22Rv1 (cell line): Measurements from ENCODE around the gene ROR1.

Experiments used
- H3K27ac ChIP-seq: fragments of 450-650 bp; 2 replicates; pipeline ENCODE4 v1.5.1; 2017
- CTCF ChIP-seq: fragments of 450-650 bp; IDR thresholded peaks from 2 replicates; pipeline ENCODE4 v1.5.1; 2017; ENCODE audit warnings: mild to moderate bottlenecking
- ZFX ChIP-seq: fragments of 450-650 bp; IDR thresholded peaks from 2 replicates; pipeline ENCODE4 v1.6.1; 2017; ENCODE audit warnings: antibody characterized with exemption, borderline replicate concordance

ROR1 gene

GRCh38 chr1:64167176-64167575 lies 393.4 kb downstream of the ROR1 start:
- no peak overlapping the region for H3K27ac ChIP-seq
- TF ChIP-seq CTCF (no peak), ZFX (no peak)

GRCh38 chr1:64171246-64171645 lies 397.4 kb downstream of the ROR1 start:
- H3K27ac ChIP-seq = no peak overlapping the region
- TF ChIP-seq ZFX (no peak), CTCF (no peak)

- no peak for TF ChIP-seq ZFX
- no peak for TF ChIP-seq CTCF
- H3K27ac ChIP-seq = no peak overlapping the region
These were observed 398.0 kb downstream of the ROR1 start for GRCh38 chr1:64171797-64172281.

GRCh38 chr1:64172458-64172983 lies 398.7 kb downstream of the ROR1 start:
- H3K27ac ChIP-seq = no peak overlapping the region
- TF ChIP-seq ZFX (no peak), CTCF (no peak)

GRCh38 chr1:64173336-64173940 lies 399.6 kb downstream of the ROR1 start:
- H3K27ac ChIP-seq = no peak overlapping the region
- TF ChIP-seq CTCF = no peak
- TF ChIP-seq ZFX = no peak

- no peak overlapping the region for H3K27ac ChIP-seq
- TF ChIP-seq ZFX (no peak), CTCF (no peak)
These were observed 401.8 kb downstream of the ROR1 start for GRCh38 chr1:64175639-64176038.

GRCh38 chr1:64176659-64177058 lies 402.8 kb downstream of the ROR1 start:
- TF ChIP-seq CTCF (no peak), ZFX (no peak)

More at GRCh38 chr1:64176659-64177058, 402.8 kb downstream of the ROR1 start:
- H3K27ac ChIP-seq = no peak overlapping the region
